ENCODE data around the gene PLEKHM3.

The PLEKHM3 gene, protein sequence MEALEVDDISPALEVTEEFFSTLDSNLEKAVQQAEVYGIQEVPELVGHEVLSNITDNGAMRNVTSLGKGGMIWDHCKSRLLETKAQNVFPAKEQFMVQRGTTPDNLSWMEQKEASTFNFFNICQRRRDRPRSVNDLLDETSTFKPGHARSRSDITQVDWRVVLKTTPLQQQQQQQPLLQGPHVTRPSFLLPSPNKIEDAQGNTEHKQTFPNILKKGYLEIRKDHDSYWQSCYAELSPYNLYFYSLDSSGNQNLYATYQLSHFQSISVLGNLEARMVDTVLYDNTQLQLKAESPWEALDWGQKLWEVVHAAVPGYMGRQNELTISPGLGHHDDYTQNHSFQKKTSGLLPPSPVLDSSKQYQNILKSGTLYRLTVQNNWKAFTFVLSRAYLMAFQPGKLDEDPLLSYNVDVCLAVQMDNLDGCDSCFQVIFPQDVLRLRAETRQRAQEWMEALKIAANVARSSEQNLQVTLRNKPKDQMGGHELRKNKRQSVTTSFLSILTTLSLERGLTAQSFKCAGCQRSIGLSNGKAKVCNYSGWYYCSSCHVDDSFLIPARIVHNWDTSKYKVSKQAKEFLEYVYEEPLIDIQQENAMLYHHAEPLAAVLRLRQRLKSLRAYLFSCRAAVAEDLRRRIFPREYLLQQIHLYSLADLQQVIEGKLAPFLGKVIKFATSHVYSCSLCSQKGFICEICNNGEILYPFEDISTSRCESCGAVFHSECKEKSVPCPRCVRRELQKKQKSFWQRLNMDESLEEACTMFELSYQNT

DNA sequence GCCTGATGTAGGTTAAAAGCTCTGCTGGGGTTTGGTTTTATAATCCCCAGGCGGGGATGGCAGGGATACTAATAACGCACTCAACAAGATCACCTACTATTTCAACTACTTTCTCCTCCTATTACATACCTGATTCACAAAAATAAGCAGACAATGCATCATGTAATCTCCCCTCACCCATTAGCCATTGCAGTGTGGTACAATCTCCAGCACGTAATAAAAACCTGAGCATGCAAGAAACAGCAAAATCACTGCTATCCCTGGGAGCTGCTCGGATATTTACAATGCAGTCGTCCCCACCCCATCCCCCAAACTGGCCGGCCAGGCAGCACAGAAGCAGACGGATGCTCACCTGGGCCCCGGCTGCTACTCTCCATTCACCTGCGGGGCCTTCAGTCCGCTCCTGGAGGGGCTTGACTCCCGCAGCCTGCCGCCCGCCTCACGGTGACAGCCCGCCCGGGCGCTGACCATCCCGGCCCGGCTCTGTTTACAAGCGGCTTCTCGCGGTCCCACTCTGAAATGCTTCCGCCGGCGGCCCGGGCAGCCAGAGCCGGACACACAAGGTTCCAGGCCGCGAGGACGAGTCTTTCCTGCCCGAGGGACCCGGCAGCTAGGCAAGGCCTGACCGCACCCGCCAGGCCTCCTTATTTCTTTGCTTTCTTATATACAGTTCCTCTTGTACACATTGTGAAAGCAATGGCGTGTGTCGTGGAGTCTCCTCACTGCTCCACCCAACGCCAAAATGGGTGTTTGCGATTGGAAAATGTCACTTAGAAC, at the start of gene PLEKHM3:
Gene PLEKHM3, minus strand, starts transcription at position 491 of the 777 bp plus-strand sequence. CDS start 23,888 bp downstream, outside the sequence.
- peak; percentile 69 for DNase-seq

DNA sequence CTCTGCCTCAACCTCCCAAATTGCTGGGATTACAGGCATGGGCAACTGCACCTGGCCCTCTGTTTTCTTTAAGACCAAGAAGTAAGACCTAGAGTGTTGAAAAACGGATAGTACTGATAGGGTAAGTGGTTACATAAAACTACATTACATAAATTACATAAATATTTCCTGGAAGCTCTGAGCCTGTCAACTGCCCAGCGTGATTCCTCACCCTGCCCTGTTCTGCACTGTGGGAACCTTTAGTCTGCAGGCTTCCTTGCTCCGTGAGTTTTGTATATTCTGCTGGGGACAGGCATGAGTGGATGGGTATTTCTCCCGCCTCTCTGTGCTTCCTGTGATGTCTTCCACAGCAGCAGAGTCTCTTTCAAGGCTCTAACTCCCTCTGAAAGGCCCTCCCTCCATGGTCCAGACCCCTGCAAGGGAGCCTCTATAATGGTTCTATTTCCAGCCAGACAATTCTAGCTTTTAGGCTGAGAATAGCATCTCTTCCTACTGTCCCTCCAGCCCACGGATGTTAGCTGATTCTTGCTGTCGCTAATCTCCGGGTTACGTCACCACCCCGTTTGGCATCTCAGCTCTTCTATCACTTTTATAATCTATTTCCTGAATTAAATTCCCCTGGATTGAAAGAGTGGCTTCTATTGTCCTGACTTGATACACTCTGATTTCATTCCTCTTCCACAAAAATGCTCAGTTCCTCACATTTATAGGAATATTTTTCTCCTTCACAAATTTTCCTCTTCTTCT, 49.5 kb upstream of the PLEKHM3 start:
- DNase-seq, result no peak

DNA sequence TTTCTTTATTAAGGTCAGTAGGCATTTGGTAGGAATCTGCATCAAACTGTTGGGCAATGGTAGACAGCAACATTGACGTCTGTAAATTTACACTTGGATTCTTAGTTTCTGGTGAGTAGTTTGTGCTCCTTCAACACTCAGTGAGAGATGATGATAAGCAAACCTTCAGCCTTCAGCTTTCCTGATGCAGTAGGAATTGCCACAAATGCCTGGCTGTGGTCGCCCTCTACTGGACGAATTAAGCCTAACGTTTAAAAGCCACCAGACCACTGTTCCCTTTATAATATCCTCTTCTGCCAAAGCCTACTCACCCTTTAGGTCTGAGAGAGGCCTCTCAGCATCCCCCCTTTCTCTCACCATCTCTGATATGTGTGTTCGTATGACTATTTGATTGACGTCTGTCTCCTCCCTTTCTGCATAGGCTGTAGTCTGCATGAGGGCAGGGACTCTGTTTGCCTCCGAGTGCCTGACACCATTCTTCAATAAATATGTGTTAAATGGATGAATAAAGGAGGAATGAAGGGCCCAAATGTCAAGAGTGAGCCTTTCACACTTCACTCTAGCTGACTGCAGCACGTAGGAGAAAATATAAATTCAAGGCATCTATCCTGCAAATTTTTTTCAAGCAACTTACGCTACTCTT, 47.0 kb upstream of the PLEKHM3 start:
- DNase-seq, result peak; percentile 49

DNA sequence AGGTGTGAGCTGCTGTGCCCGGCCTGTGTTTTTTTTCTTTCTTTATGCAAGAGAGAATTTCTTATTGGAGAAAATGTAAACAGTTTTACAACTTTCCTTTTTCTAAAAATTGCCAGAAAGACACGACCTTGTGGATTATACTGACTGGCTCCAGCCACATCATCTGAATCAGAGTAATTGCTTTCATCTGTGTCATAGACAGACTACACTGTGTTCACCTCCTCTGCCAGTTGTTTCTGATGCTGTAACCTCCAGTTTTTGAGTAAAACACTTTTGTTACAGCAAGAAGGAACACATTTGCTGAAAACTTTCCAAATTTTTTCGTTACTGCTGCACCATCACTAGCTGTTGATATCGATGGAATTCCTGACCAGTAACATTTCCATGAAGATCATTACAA, 43.9 kb upstream of the PLEKHM3 start:
- no peak for DNase-seq

DNA sequence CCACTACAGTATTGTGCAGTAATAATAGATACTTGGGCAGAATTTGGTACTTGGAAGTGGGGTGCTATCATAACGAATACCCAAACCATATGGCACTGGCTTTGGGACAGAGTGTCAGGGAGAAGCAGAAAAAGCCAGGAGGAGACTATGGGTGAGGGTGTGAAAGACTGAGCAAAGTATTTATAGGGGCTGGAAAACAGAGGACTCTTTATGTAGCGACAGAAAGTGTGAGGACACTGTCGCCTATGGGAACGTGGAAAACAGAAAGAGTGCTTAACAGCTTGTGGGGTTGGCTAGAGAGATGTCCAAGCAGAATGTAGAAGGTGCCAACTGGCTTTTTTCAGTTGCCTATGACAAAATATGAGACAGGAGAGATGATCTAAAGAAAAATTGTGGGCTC, 40.7 kb upstream of the PLEKHM3 start:
- DNase-seq, result no peak

DNA sequence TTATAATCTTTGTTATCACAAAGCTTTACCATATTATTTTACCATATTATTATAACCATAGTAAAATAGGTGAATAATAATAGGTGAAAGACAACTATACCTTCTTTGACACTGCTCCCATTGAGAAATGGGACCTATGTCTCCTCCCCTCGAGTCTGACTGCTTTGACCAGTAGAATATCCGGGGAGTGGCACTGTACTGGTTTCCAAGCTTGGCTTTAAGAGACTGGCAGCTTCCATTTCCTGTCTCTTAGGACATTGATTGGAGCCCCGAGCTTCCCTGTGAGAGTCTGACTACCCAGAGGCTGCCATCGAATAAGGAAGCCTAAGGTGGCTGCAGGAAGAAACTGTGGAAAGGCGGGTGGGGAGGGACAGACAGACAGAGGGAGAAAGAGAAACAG, 40.1 kb upstream of the PLEKHM3 start:
- no peak for DNase-seq

DNA sequence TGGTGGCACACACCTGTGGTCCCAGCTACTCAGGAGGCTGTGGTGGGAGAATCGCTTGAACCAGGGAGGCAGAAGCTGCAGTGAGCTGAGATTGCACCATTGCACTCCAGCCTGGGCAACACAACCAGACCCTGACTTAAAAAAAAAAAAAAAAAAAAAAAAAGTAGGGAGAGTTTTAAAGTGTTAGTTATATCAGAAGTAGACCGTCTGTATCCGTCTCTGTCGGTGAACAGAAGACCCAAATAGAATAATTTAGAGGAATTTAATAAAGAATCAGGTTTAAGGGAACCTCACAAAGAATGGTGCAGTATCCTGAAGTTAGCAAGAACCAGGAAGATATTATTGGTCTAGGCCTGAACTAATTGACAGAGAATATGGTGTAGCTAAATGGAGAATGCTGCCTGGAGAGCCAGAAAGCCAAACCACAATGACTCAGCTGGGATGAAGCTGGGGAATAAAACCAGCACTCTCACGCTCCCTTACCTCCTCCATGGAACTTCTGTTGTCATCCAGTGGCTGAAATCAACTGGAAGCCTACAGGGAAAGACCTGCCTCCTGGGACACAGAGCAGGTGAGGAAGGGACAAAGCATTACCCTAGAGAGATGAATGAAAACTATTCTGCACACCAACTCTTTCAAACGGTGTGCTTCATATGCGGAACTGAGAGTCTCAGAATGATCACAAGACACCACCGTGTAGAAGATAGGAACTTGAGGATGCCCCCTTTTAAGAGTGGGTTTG, 39.1 kb upstream of the PLEKHM3 start:
- peak; percentile 18 for DNase-seq

DNA sequence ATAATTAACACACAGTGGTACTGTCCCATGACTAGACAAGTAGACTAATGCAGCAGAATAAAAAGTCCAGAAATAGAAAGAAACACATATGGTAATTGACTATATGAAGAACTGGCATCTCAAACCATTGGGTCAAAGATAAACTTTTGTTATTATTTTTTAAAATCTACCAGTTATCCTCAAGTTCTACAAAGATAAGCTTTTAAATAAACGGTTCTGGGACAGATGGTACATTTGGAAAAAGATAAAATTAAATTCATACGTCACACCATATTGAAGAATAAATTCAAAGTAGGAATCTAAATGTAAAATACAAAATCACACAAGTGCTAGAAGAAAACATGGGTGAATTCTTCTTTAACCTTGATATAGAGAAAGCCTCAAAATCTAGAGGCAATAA, 37.6 kb upstream of the PLEKHM3 start:
- DNase-seq, result no peak

DNA sequence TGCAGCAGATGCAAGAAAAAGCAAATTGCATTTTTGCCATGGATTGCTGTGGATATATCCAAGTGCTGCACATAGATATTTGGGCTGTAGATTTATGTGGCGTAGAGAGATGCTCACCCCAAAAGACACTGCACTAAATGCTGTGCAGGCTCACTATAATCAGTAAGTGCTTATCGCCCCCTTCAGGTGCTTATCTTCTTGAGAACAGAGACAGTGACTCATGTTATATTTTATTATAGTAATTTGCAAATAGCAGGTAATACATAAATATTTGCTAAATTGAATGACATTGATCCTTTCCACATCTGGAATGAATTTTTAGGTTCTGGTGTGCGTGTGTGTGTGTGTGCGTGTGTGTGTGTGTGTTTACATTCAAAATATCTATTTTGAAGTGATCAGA, 36.8 kb upstream of the PLEKHM3 start:
- no peak for DNase-seq

DNA sequence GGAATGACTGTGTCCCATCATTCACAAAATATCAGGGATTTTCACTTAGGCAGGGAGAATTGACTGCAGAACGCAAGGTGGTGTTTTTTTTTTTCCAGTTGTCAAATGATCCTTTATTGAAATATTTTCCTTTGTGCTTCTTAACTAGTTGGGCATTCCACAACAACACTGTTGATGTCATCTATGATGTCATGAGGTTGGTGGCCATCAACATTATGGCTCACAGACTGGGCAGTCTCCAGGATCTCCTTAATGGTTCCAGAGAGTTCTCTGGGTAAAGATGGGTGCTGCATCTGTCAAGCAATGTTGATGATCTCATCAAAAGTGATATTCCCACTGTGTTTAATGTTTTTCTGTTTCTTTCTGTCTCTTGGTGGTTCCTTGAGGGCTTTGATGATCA, 31.8 kb upstream of the PLEKHM3 start:
- no peak for DNase-seq

DNA sequence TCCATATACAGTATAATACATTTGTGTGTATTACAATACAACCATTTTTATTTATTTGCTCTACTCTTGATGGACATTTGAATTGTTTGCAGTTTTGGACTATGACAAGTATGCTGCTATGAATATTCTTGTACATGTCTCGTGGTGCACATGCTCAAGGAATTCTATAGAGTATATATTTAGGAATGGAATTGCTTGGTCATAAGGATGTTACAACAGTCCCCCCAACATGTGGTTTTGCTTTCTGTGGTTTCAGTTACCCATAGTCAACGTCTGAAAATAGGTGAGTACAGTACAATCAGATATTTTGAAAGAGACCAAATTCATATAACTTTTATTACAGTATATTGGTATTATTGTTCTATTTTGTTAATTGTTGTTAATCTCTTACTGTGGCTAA, 24.1 kb upstream of the PLEKHM3 start:
- DNase-seq, result no peak

DNA sequence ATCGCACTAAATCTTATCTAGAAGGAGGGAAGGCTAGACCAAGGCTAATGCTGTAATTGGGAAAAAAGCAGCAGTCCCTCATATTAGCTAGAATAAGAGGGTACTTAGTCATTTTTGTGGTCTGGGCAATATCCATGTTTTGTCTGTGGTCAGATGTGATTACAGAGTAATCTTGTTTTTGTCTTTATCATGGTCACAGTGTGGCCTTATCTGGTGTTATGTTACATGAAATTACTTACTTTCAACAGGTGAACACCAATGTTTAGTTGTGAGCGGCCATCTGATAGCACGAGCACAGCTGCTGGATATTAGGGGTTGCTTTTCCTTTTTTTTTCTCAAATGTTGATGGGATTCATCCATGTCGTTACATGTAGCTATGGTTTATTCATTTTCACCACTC, 23.7 kb upstream of the PLEKHM3 start:
- DNase-seq, result no peak

DNA sequence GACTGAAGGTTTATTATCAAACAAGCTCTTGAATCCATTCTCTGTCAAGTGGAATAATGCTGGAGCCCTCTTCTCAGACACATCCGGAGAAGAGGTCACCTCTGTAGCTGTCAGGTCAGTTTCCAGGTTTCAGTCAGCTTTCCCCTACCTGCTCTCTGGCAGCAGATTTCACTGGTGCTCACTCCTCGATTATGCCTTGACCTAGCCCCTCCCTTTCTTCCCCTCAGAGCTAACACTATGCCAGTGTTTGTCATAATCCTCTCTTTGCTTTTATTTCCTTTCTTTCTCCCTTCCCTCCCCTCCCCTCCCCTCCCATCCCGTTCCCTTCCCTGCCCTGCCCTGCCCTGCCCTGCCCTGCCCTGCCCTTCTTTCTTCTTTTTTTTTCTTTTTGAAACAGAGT, 22.5 kb upstream of the PLEKHM3 start:
- DNase-seq, result no peak

DNA sequence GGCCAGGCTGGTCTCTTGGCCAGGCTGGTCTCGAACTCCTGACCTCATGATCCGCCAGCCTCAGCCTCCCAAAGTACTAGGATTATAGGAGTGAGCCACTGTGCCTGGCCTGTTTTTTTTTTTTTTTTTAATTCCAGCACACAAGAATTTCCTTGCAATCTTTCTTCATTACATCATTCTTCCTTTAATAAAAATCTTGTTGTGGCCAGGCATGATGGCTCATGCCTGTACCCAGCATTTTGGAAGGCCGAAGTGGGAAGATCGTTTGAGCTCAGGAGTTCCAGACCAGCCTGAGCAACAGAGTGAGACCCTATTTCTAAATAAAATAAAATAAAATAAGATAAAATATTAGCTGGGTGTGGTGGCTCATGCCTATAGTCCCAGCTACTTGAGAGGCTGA, 21.4 kb upstream of the PLEKHM3 start:
- DNase-seq, result no peak

DNA sequence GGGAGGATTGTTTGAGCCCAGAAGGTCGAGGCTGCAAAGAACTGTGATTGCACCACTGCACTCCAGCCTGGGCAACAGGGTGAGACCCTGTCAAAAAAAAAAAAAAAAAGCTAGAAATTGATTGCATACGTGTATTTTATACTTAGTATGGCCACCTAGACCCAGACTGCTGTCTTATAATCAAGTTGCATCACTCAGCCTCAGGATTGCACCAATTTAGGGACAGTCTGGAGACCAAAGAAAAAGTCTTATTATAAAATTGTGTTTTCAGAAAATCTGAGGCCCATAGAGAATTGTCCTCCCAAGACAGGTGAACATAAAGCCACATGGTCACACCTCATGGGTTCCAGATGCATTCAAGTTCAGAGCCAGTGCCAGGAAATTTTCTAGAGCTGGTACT, 17.1 kb upstream of the PLEKHM3 start:
- no peak for DNase-seq

DNA sequence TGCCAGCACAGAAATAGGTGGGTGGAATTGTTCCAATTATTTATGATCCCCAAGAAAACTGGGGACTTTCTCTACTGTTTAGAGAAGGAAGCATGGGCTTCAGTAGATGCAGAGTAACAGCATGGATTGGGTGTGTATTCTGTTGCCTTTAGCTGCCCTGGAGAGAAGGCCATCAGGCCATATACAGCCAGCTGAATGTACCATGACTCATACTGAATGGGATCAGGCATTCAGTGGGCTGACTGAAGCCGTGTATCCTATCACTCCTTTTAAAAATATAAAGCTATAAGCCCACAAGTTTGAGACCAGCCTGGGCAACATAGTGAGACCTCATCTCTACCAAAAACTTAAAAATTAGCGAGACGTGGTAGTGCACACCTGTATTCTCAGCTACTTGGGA, 16.7 kb upstream of the PLEKHM3 start:
- DNase-seq, result no peak

DNA sequence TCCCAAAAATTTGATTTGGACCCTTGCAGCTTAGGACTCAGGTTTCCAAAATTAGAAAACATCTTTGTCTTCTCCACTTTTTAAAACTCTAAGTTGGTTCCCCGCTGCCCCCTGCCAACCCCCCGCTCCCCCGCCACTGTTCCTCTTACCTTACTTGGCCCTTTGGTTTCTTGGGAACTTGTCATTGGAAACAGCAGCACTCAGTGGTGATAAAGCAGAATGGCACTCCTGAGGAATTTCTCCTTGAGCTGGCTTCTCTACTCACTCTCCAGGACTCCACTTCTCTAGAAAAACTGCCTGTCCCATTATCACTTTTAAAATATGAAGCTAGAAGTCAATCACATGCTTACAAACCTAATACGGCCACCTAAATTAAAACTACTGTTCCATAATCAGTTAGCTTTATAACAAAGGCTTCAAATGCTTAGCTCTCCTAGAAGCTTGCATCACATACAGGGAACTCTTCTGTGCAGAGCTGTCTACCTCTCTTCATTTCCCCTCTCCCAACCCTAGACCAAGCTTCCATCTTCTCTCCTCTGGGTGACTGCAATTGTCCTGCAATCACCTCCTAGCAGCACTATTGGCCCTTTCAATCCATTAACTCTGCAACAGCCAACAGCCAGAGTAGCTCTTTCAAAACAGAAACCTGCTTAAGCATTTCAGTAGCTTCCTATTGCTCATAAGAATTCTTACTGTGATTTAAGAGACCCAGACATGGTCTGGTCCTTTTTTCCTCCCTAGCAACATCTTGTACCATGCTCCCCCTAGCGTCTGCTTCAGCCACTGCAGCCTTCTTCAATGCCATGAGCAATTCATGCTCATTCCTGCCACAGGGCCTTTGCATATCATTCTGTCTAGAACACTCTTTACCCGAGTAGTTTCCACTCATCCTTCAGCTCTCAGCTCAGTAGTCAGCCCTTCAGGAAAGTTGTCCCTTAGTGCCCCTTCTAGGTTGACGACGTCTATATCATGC, 15.2 kb upstream of the PLEKHM3 start:
- DNase-seq, result peak; percentile 42

DNA sequence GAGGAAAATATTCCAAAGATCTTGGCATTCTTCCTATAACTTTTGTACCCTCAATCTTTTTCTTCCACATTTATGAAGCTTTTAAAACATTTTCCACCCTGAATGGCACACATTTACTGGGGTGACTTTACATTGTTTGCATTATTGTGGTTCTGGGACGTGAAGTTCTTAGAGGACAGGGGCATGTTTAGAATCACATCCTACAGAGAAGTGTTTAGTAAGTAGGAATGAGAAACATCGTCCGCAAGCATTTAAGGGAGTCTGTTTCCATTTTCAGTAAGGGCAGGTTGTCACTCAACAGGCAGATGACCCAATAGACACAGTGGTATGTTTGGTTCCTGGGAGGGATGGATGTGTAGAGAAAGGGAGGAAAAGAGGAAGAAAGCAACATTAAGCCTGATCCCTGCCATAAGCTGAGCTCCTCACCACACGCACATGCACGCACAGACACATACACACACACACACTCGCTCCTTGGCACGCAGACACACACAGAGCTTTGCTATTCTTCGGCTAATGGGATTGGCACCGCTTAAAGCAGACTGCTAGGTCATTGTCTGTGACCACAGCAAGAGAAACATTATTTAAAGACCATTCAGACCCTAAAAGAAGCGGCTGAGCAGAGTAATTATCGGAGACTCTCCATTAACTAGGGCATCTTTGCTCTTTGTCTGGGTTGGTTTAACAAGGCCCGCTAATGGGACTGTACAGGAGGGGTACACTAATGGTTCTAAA, 14.2 kb upstream of the PLEKHM3 start:
- DNase-seq, result no peak
